Activated CD4-positive, alpha-beta T cell treated with anti-CD3 and anti-CD28 coated beads, Interleukin-2, Interleukin-6, amounts not matched to agents 100 ng/mL and 50 ng/mL, durations not matched to agents 16 hours and 8 hours (primary cell): ENCODE data around the gene ACBD3.
"Not testable (repeated sequence)": the region's sequence is repeated elsewhere in the genome, so short reads cannot be mapped to it uniquely, and the experiment has no call there.

Experiments used
- DNase-seq: peaks from one replicate; pipeline ENCODE4 v3.0.0-alpha.2; 2020

The ACBD3 gene

DNA sequence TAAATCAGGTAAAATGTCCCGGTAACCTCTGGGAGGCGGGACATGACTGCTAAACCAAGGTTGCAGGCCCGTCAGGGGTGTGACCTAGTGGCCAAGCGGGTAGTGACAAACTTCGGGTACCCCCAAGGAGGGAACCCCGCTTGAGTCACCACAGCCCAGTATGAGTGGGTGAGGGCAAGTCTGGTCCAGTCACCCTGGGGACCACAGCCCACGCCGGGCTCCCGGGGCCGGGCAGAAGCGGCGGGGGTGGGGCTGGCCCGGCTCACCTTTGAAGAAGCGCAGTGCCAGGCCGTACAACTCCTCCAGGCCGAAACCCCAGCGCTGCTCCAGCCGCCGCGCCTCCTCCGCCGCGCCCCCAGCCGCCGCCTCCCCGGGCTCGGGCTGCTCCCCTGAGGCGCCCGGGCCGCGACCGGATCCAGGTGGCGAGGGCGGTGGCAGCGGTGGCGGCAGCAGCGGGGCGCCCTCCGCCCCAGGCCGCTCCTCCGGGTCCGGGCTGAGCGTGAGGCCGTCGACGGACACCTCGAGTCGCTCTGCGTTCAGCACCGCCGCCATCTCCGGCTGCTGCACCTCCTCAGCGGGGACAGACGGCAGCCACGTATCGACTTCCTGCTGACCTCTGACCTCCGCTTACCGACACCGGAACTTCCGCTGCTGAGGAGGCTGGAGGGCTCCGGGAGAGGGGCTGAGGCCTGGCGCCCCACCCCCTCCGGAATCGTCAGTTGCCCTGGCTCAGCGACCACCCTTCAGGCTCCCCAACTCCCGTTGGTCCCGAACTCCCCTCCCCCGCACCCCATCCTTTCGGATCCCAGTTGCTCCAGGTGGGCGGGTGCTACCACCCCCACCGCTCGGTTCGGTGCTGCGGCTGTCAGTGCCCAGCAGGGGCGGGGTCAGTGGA is at the start of gene ACBD3:
TSS of gene ACBD3 (minus strand) at position 618 of the 895 bp plus-strand sequence. CDS start at position 552, 66 bp downstream.
- DNase-seq: peak; percentile 90

DNA sequence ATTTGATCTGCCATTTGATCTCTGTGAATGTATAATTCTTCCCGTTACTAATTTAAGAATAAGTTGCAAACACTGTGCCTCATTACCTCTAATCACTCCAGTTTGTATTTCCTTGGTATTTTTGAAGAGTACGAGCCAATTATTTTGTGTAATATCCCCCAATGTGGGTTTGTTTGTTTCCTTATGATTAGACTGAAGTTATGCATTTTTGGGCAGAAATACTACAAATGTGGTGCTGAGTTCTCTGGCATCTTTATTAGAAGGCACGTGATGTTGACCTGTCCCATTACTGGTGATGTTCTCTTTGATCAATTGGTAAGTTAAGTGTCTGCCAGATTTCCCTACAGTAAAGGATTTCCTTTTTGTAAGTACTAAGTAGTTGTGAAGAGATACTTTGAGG is 47.3 kb upstream of the ACBD3 start:
- DNase-seq: no peak

DNA sequence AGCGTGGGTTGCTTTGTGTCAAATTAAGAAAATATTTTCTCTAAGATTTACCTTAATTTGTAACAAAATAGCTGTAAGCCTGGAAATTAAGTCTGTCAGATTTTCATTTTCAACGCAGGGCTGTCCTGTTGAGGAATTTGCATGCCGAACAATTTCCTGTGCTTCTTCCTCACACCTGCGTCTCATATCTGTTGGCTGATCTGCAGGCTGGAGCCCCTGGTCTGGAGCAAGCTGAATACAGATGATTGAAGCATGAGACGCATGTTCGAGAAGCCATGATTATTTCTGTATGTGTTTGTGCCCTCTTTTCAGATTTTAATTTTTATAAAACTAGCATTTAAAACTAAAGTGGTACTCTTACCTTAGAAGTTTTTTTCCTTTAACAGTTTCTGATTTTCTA is 46.8 kb upstream of the ACBD3 start:
- DNase-seq: no peak

DNA sequence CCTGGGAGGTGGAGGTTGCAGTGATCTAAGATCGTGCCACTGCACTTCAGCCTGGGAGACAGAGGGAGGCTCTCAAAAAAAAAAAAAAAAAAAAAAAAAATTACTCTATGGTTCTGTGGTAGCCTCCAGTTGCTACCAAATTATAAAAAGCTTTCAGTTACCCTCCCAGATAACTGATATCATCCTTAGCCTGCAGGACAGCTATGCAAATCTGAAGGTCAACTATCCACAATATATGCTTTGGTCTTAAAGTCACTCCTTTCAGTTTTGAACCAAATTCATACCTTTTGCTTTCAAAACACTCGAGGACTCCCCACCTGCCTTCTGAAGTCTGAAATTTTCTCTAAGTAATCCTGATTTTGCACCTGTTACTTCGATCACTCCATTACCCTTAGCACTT is 40.1 kb upstream of the ACBD3 start:
- no peak for DNase-seq

DNA sequence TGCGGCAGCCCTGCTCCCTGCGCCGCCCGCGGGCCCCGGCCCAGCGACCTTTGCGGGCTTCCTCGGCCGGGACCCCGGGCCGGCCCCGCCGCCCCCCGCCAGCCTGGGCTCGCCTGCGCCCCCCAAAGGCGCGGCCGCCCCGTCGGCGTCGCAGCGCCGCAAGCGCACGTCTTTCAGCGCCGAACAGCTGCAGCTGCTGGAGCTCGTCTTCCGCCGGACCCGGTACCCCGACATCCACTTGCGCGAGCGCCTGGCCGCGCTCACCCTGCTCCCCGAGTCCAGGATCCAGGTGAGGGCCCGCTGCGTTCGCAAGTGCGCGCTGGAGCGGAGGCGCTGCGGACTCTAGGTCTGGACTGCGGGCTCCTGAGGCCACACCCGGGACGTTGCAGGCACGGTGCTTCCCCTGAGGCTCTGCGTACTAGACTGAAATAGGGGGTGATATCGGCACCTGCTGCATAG is 37.3 kb upstream of the ACBD3 start:
- DNase-seq: peak; percentile 27

DNA sequence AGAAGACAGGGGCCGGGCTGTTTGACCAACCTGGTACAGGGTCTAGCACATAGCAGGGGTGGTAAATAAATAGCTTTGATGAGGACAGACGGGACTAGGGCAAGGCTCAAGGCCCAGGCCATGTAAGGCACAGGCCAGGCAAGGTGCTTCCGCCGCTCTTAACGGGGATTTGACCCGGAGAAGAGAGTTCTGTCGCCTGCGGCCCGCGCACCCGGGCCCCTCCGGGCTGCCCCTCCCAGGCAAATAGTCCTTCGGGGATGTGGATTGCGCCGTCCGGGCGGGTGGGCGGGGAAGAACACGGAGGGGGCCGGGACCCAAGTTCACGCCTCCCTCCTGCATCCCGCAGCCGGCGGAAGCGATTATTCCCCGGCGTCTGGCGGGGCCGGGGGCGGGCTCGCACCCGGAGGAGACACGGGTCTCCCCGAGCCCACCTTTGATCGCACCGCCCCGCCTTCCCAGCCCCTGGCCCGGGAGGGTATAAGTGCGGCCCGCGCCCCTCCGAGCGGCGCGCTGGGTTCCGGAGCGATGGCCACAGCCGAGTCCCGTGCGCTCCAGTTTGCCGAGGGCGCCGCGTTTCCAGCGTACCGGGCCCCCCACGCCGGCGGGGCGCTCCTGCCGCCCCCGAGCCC is 36.7 kb upstream of the ACBD3 start, which contains the start of gene MIXL1:
TSS of gene MIXL1 (plus strand) at position 508 of the 629 bp plus-strand sequence. CDS start at position 526, 18 bp downstream.
- no peak for DNase-seq

DNA sequence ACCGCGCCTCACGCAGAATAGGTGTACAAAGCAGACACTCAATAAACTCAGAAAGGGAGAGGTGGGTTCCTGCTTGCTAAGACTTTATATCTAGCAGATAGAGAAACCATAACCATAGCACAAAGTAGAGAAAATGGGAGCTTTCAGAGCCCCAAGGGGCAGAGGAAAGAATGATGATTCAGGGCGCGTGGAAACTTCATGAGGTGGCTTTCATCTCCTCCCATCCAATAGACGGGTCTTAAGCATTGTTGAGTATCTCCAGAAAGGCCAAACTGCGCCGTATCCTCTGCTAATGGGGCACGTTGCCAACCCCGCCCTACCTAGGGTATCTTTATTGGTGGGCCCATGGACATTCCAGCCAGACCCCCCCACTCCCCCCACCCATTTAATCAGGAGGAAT is 36.1 kb upstream of the ACBD3 start:
- DNase-seq: no peak

DNA sequence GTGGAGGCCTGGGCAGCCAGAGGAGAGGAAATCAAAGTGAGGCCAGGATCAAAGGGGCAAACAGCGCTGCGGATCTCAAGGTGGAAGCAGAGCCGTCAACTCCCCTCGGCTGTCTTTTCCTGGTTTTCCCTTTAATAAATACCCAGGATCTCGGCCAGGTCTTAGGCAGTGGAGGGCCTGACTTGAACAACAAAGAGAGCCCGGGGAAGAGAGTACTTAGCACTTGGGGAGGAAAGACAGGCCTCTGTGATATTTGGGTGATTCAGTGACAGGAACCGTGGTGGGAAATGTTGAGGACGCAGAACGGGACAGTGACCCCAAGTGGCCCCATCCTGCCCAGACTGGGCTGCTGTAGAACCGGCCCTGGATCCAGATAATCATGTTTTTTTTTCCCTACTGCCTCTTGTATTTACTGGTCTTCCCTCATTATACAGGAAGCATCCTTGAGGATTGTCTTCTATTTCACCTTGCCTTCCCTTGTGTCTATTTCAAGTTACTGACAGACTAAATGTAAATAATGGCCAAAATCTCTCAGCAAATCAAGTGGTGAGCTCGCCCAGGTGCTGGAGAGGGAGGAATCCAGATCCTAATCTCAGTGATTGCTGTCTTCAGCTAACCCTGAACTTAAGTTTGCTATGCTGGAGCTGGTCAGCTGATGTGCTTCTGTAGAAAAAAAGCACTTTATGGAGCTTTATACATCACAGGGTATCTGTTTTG is 34.1 kb upstream of the ACBD3 start:
- no peak for DNase-seq

DNA sequence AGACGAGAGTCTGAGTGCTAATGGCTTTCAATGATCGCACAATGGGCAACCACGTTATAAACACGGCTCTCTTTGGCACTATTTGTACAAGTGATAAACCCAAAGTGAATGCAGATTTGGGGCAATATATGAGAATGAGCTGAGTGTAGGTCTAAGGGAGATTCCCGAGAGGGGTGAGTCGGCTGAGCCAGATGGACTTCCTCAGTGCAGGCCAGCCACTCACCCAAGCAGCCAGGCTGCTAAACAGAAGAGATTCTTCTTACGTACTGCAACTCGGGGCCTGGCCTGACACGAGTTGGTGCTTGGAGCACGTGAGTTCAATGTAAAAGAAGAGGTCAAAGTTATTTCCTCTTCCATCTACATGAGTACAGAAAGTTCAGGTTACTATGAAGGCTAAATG is 30.7 kb upstream of the ACBD3 start:
- no peak for DNase-seq

DNA sequence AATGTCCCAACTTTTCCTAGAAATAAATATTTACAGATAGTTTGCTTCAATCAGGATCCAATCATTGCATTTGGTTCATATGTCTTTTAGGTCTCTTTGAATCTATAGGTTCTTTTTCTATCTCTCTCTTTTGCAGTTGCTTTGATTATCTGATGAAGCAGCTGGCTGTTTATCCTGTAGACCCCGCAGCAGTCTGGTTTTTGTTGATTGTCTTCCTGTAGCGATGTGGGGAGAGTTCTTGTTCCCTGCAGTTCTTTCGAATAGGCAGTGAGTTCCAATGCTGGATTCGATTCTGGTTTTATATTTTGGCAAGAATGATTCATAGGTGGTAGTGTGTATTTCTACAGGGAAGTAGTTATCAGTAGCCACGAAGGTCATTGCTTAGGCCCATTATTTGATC is 29.5 kb upstream of the ACBD3 start:
- no peak for DNase-seq

DNA sequence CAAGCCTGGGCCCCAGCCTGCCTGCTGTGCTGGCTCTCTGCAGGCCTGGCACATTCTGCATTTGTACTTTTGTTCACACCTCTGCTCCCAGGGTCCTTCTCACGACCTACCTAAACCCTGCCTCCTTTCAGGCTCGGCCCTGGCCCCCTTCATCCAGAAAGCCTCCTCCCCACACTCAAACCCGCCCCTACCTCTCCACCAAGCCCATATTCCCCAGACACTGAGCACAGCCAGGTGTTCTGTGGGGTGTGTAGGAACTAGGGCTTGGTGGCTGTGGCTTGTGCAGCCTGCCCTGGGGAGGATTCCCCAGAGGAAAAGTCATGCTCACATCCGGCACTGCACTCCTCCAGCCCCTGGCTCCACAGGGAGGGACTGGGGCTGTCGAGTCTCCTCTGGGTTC is 28.7 kb upstream of the ACBD3 start:
- no peak for DNase-seq

DNA sequence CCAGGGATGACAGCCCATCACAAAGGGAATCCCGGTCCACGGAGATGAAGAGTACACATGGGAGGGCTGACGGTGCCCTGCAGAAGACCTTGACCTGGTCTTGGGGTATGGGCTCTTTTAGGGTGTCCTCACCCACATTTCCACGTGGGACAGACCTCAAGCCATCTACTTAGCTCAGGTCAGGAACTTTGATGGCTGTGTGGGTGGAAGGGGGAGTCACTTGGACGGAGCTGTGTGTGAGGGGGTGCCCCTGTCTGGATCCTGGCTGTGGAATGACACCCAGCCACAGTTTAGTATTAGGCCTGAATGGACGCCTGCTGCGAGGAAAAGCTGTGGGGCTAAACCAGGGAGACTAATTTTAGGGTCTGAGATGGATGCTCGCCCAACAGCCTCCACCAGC is 26.0 kb upstream of the ACBD3 start:
- DNase-seq: no peak

DNA sequence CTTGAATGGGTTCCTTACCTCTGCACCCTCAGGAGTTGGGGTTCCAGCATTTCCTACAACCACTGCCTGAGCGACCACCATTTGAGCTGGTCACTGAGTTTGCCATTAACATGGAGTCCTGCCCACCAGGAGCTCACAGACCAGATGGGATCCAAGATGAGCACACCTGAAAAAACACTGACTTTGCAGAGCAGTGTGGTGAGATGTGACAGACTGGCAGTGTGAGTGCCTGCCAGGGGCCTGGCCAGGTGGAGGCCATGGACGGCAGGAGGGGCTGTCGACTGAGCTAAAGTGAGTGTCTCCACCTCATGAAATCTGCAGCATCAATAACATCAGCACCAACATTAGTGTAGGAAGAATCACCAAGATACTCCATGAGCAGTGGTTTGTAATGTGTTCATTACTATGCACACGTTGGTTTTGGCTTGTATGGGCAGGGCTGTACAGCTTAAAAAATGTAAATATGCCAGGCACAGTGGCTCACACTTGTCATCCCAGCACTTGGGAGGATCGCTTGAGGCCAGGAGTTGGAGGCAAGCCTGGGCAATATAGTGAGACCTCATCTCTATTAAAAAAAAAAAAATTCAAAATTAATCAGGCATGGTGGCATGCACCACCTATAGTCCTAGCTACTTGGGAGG is 24.8 kb upstream of the ACBD3 start:
- no peak for DNase-seq

DNA sequence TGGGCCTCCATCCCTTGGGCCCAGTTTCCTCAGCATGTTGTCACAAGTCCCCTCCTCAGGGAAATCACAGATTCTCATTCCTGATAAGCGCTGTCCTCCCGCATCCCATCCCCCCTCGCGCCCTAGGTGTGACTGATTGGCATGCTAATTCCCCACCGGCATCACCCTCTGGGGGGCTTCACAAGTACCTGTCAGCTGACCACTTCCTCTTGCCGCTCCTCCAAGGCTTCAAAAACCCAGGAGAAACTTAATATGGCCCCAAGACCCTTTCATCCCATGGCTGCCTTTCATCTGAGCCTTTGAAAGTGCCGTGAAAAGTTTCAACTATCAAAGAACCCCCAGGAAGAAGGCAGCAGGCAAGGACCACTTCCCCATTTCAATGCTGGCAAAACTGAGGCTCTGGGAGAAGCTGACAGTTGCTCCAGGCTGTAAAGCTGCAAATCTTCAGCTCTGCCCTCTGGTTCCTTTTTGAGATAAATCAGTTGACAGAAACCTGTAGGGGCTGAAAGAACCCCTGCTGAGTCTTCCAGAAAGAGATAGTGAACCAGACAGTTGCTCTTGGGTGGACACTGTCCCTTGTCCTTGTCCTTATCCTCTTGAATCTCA is 24.1 kb upstream of the ACBD3 start:
- DNase-seq: no peak

DNA sequence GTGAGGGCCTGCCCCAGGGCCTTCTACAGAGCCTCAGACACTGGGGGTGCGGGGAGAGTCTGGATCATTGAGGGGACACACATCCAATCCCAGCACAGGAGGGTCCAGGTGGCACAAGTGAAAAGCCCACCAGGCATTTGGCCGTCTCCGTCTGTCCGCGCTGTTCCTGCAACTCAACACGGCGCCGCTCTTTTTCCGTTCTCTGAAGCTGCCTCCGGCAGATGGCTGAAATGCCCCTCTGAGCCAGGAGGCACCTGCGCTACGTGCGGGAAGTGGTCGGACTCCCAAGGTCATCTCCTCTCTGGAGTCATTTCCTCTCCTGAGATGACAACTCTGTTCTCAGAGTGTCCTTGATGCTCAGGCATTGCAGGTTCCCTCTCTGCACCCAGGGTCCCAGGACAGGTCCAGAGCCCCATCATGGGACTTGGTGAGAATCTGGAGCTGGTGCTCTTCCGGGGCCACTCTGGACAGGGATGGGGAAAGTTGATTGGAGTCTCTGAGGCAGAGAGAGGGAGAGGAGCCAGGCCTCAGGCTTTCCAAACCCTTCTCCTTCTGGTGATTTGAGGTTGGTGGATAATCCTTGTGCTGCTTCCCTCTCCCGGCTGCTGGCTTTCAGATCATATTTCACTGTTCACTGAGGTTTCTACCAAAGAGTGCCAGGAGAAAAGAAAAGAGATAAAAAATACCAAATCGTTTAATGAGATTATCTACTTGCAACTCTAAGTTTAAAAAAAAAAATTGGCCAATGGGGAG is 22.9 kb upstream of the ACBD3 start:
- no peak for DNase-seq

DNA sequence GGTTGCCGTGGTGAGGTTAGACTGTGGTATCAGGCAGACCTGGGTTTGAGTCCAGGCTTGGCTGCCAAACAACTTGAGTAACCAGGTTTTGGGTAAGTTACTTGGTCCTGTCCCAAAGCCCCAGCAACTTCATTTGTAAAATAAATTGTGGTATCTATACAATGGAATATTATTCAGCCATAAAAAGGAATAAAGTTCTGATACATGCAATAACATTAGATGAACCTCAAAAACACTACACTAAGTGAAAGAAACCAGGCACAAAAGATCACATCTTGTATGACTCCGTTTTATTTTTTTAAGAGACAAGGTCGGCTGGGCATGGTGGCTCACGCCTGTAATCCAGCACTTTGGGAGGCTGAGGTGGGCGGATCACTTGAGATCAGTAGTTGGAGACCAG is 20.5 kb upstream of the ACBD3 start:
- no peak for DNase-seq

DNA sequence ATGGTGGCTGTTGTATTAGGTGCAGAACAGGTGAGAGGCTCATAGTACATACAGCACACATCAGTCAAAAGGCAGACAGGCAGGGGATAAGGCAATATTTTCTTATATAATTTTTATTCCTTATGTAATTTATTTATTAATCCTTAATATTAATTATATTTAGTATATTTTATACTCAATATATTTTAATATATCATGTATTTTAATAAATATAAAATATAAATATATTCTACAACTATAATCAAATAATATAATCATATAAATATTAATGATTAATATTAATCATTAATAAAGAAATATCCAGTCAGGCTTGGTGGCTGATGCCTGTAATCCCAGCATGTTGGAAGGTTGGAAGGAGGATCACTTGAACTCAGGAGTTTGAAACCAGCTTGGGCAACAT is 17.7 kb upstream of the ACBD3 start:
- no peak for DNase-seq

DNA sequence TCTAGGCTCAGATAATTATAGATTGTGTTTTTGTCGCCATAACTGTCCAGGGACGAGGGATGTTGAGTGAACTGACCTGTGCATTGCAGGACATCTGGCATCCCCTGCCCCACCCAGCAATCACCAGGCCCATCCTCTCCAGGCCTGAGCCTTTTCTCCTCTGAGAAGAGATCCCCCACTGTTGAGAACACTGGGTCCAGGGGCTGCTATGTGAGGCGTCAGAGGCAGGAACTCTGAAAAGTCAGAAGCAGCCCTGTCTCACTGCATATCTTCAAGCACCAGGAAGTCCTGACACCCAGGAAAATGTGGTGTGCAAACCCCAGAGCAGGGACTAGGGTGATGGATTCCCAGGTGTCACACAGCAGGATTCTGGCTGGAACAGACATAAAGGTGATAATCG is 17.1 kb upstream of the ACBD3 start:
- DNase-seq: no peak

DNA sequence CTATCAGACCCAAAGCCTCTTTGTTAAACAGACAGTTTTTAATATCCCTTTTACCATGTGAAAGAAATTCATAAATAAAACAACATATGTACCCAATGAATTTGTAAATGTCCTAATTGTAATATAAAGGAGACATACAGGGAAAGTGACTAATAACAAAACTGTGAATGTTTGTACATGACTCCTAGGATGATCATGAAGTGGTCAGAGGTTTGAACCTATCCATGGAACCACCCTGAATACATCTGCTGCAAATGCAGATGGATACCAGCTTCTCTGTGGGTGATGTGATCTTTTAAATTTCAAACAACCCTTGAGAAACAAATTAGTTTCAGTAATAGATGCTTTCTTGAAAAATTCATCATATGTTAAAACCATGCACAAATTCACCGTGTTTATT is 16.7 kb upstream of the ACBD3 start:
- no peak for DNase-seq

DNA sequence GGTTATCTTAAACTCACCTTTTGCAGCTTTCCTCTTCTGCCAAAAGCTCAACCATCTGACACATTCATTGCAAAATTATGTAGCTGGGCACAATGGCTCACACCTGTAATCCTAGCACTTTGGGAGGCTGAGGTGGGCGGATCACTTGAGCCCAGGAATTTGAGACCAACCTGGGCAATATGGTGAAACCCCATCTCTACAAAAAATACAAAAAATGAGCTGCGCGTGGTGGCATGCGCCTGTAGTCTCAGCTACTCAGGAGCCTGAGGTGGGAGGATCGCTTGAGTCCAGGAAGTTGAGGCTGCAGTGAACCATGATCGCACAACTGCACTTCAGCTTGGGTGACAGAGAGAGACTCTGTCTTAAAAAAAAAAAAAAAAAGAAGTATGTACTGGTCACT is 16.1 kb upstream of the ACBD3 start:
- not testable (repeated sequence) for DNase-seq

DNA sequence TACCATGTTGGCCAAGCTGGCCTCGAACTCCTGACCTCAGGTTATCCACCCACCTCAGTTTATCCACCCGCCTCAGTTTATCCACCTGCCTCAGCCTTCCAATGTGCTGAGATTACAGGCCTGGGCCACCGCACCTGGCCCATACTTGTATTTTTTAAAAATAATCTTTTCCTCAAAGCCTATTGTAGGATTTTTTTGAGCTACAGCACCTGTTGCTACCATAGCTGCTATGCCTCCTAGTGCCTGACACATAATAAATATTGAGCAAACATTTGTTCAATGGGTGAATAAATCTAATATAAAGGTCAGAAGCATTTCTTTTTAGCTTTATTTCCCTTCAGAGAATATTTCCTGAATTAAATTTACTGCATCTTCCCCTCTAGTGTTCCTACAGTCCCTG is 15.7 kb upstream of the ACBD3 start:
- DNase-seq: no peak

DNA sequence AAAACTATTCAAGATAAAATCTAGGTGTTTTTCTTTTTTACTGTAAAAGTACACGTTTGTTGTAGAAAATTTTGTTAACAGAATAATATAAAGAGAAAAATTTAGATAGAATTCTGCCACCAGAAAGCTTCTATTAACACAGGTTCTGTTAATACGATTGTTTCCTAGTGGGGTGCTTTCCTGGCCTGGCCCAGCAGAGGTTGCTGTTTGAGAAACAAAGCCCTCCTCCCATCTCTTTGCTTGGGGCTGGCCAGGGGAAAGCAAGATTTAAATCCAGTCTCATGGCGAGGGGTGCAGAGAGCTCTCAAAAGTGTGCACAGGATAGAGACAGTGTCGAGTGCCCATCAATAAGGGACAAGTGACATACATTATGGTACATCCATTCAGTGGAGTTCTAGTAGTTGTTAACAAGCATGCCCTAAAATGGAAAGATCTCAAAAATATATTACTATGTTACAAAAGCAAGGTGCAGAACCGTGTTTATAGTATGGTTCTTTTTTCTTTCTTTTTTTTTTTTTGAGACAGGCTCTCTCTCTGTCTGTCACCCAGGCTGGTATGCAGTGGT is 14.6 kb upstream of the ACBD3 start:
- DNase-seq: no peak
